ENCODE data around the gene TNS1.

GRCh38 chr2:217900010-217900779 lies 102.6 kb downstream of the TNS1 start:
- no peak for TF ChIP-seq EZH2 (IDR thresholded peaks at IDR 0.05; ENCODE audit: borderline replicate concordance)
- TF ChIP-seq CTCF (IDR thresholded peaks at IDR 0.05; ENCODE audit: poor library complexity): no peak

Measured in hepatocyte (in vitro differentiated cells).